H1 (cell line): Measurements from ENCODE around the gene NFIA. TPM values are rescaled to one million over a fixed set of nuclear protein-coding genes. Genes with fewer than 3 reads are reported as not detected.

Experiments
- CTCF ChIA-PET: fragments of 300-600 bp; sonication (Branson Sonifier 250); formaldehyde crosslinking; loops from one replicate; lab custom pipeline; 2021; ENCODE audit not compliant: partially characterized antibody; lab: Charles Lee
- POLR2A ChIA-PET: fragments of 300-600 bp; sonication (Branson Sonifier 250); formaldehyde crosslinking; loops from one replicate; lab custom pipeline; 2021; ENCODE audit warnings: inconsistent platforms; ENCODE audit not compliant: partially characterized antibody; lab: Charles Lee
- DNase-seq, 2 experiments: peaks; one replicate each; pipeline versions ENCODE4 v3.0.0 to v3.0.0-alpha.2; 2010 to 2022; ENCODE audit warnings: low spot score in 2 of 2, low read depth in 1 of 2, mixed read lengths in 1 of 2
- FAIRE-seq: peaks from 2 replicates; lab custom pipeline; 2011; peaks lifted over from hg19 to GRCh38; lab: Jason Lieb, UNC
- H2AFZ ChIP-seq: 2 replicates; pipeline ENCODE4 v1.8.1; 2012; ENCODE audit warnings: low read length, inconsistent platforms
- H2AK5ac ChIP-seq: 2 replicates; pipeline ENCODE4 v1.6.1; 2013; ENCODE audit warnings: low read depth, low read length
- H2BK120ac ChIP-seq: replicated peaks from 2 replicates; pipeline ENCODE3; 2013; ENCODE audit warnings: low read depth, low read length, inconsistent platforms
- H2BK12ac ChIP-seq: 2 replicates; pipeline ENCODE4 v1.6.1; 2013; ENCODE audit warnings: low read depth, low read length
- H2BK15ac ChIP-seq: 2 replicates; pipeline ENCODE4 v1.6.1; 2013; ENCODE audit warnings: low read length
- H2BK20ac ChIP-seq: 2 replicates; pipeline ENCODE4 v1.6.1; 2013; ENCODE audit warnings: low read length
- H2BK5ac ChIP-seq: 2 replicates; pipeline ENCODE4 v1.6.1; 2013; ENCODE audit warnings: low read depth, low read length
- H3K14ac ChIP-seq: 2 replicates; pipeline ENCODE4 v1.6.1; 2013; ENCODE audit warnings: inconsistent platforms; ENCODE audit not compliant: insufficient read length
- H3K18ac ChIP-seq: 2 replicates; pipeline ENCODE4 v1.6.1; 2013; ENCODE audit warnings: low read length; ENCODE audit errors: extremely low read depth
- H3K23ac ChIP-seq: 2 replicates; pipeline ENCODE4 v1.6.1; 2013; ENCODE audit warnings: inconsistent platforms; ENCODE audit not compliant: insufficient read length
- H3K23me2 ChIP-seq: 2 replicates; pipeline ENCODE4 v1.6.1; 2013; ENCODE audit warnings: low read depth, low read length
- H3K27ac ChIP-seq: 2 replicates; pipeline ENCODE4 v1.6.1; 2011; ENCODE audit warnings: low read depth, low read length, inconsistent platforms
- H3K27me3 ChIP-seq, 4 experiments: replicated peaks in 1 of 4; 1 replicate in 1 of 4; 2 replicates in 3 of 4; pipeline versions ENCODE4 v1.6.1 to v1.8.1; 2011 to 2013; ENCODE audit warnings: low read length in 3 of 4, mild to moderate bottlenecking in 3 of 4, inconsistent platforms in 2 of 4, mixed read lengths in 2 of 4, moderate library complexity in 1 of 4; ENCODE audit not compliant: control insufficient read depth in 3 of 4, insufficient read depth in 3 of 4; ENCODE audit errors: extremely low read depth in 1 of 4
- H3K36me3 ChIP-seq, 4 experiments: 2 replicates each; pipeline versions ENCODE4 v1.6.1 to v1.8.1; 2011 to 2013; ENCODE audit warnings: mild to moderate bottlenecking in 4 of 4, low read length in 3 of 4, moderate library complexity in 2 of 4, control low read depth in 1 of 4, inconsistent platforms in 1 of 4; ENCODE audit not compliant: insufficient read depth in 4 of 4, control insufficient read depth in 2 of 4
- H3K4ac ChIP-seq: replicated peaks from 2 replicates; pipeline ENCODE3; 2013; ENCODE audit warnings: low read length, low read depth, mixed read lengths, inconsistent platforms; ENCODE audit not compliant: insufficient read length
- H3K4me1 ChIP-seq, 4 experiments: replicated peaks in 1 of 4; 1 replicate in 1 of 4; 2 replicates in 3 of 4; pipeline versions ENCODE4 v1.6.1 to v1.8.1; 2011 to 2013; ENCODE audit warnings: low read length in 3 of 4, inconsistent platforms in 2 of 4, mixed read lengths in 1 of 4; ENCODE audit not compliant: insufficient read depth in 4 of 4, control insufficient read depth in 3 of 4
- H3K4me2 ChIP-seq, 2 experiments: 2 replicates each; pipeline versions ENCODE4 v1.6.1 to v1.8.1; 2011 to 2013; ENCODE audit warnings: low read depth in 2 of 2, low read length in 2 of 2, control low read depth in 1 of 2, inconsistent platforms in 1 of 2, mild to moderate bottlenecking in 1 of 2; ENCODE audit not compliant: insufficient read depth in 1 of 2
- H3K4me3 ChIP-seq, 4 experiments: fragments of 200-600, 300-600 bp in 1 of 4; sonication (generic), shearing (Covaris generic), sonication (Bioruptor Twin) in 1 of 4; 2 replicates each; pipeline versions ENCODE4 v1.5.1 to v1.8.1; 2011 to 2016; ENCODE audit warnings: low read length in 4 of 4, low read depth in 3 of 4, control low read depth in 2 of 4, inconsistent platforms in 2 of 4, mild to moderate bottlenecking in 2 of 4, mixed read lengths in 1 of 4, moderate library complexity in 1 of 4; ENCODE audit not compliant: insufficient read depth in 2 of 4; ENCODE audit errors: extremely low read depth in 1 of 4
- H3K56ac ChIP-seq: replicated peaks from 2 replicates; pipeline ENCODE3; 2013; ENCODE audit warnings: low read depth, mild to moderate bottlenecking, mixed read lengths, low read length, inconsistent platforms; ENCODE audit not compliant: insufficient read length
- H3K79me1 ChIP-seq: 2 replicates; pipeline ENCODE4 v1.6.1; 2013; ENCODE audit warnings: low read depth, low read length, control low read depth
- H3K79me2 ChIP-seq, 2 experiments: 2 replicates each; pipeline versions ENCODE4 v1.6.1 to v1.8.1; 2012 to 2013; ENCODE audit warnings: low read length in 2 of 2, mild to moderate bottlenecking in 2 of 2, inconsistent platforms in 1 of 2; ENCODE audit not compliant: insufficient read depth in 2 of 2, control insufficient read depth in 1 of 2
- H3K9ac ChIP-seq, 4 experiments: replicated peaks in 1 of 4; 1 replicate in 1 of 4; 2 replicates in 3 of 4; pipeline versions ENCODE4 v1.6.1 to v1.8.1; 2011 to 2013; ENCODE audit warnings: low read depth in 3 of 4, low read length in 3 of 4, control low read depth in 2 of 4, mild to moderate bottlenecking in 2 of 4, moderate library complexity in 2 of 4, inconsistent platforms in 1 of 4; ENCODE audit errors: extremely low read depth in 1 of 4
- H3K9me3 ChIP-seq, 2 experiments: 2 replicates each; pipeline versions ENCODE4 v1.6.1 to v1.8.1; 2012 to 2013; ENCODE audit warnings: mild to moderate bottlenecking in 2 of 2, moderate library complexity in 2 of 2, control low read depth in 1 of 2, inconsistent platforms in 1 of 2, low read depth in 1 of 2, low read length in 1 of 2, mixed read lengths in 1 of 2; ENCODE audit not compliant: insufficient read depth in 2 of 2
- H4K20me1 ChIP-seq, 2 experiments: replicated peaks in 1 of 2; 2 replicates each; pipeline versions ENCODE3 to v1.8.1; 2011 to 2013; ENCODE audit warnings: inconsistent platforms in 2 of 2, low read length in 2 of 2, mild to moderate bottlenecking in 1 of 2; ENCODE audit not compliant: insufficient read depth in 2 of 2, control insufficient read depth in 1 of 2
- H4K5ac ChIP-seq: 2 replicates; pipeline ENCODE4 v1.6.1; 2013; ENCODE audit warnings: low read length, low read depth, mixed read lengths, inconsistent platforms; ENCODE audit not compliant: insufficient read length
- H4K8ac ChIP-seq: 2 replicates; pipeline ENCODE4 v1.8.0; 2013; ENCODE audit warnings: mild to moderate bottlenecking, moderate library complexity, low read length, inconsistent platforms; ENCODE audit not compliant: insufficient read depth; ENCODE audit errors: extremely low read depth
- H4K91ac ChIP-seq: replicated peaks from 2 replicates; pipeline ENCODE3; 2013; ENCODE audit warnings: low read length, mixed read lengths, inconsistent platforms; ENCODE audit not compliant: insufficient read length
- ATF3 ChIP-seq: IDR thresholded peaks from 2 replicates; pipeline ENCODE4 v1.6.1; 2011; ENCODE audit warnings: low read depth, mild to moderate bottlenecking, low read length; ENCODE audit not compliant: insufficient read depth
- CHD2 ChIP-seq: IDR thresholded peaks from 2 replicates; pipeline ENCODE4 v1.6.1; 2012; ENCODE audit warnings: low read length, improper control_type of control experiment
- CREB1 ChIP-seq: IDR thresholded peaks from 2 replicates; pipeline ENCODE4 v1.6.1; 2012; ENCODE audit warnings: inconsistent platforms
- EP300 ChIP-seq, 2 experiments: IDR thresholded peaks; 1 replicate in 1 of 2; 2 replicates in 1 of 2; pipeline ENCODE4 v1.6.1; 2011 to 2012; ENCODE audit warnings: low read depth in 2 of 2, low read length in 2 of 2, mild to moderate bottlenecking in 2 of 2, borderline replicate concordance in 1 of 2, inconsistent platforms in 1 of 2, moderate library complexity in 1 of 2
- EZH2 ChIP-seq: fragments of 200-600 bp; sonication (generic); IDR thresholded peaks from 2 replicates; pipeline ENCODE4 v1.7.1; 2012; ENCODE audit warnings: low read depth, mild to moderate bottlenecking, moderate library complexity, low read length, inconsistent platforms; ENCODE audit not compliant: severe bottlenecking
- FOSL1 ChIP-seq: IDR thresholded peaks from 2 replicates; pipeline ENCODE4 v1.6.1; 2011; ENCODE audit warnings: mild to moderate bottlenecking, low read depth, low read length, moderate library complexity; ENCODE audit not compliant: insufficient read depth
- HDAC2 ChIP-seq, 2 experiments: fragments of 300-600 bp in 1 of 2; sonication (generic) in 1 of 2; IDR thresholded peaks; 2 replicates each; pipeline ENCODE4 v1.6.1; 2011 to 2012; ENCODE audit warnings: low read depth in 2 of 2, low read length in 2 of 2, mild to moderate bottlenecking in 2 of 2, moderate library complexity in 2 of 2, borderline replicate concordance in 1 of 2, inconsistent platforms in 1 of 2
- JUN ChIP-seq: IDR thresholded peaks from 2 replicates; pipeline ENCODE4 v1.6.1; 2011; ENCODE audit warnings: low read depth, mild to moderate bottlenecking, improper control_type of control experiment, low read length
- RBBP5 ChIP-seq: IDR thresholded peaks from 2 replicates; pipeline ENCODE4 v1.7.1; 2012; ENCODE audit warnings: low read depth, mild to moderate bottlenecking, inconsistent platforms, low read length, moderate library complexity, borderline replicate concordance
- SIRT6 ChIP-seq: IDR thresholded peaks from one replicate; pipeline ENCODE4 v1.7.1; 2012; ENCODE audit warnings: low read length, inconsistent platforms
- SP2 ChIP-seq: IDR thresholded peaks from 2 replicates; pipeline ENCODE4 v1.6.1; 2012; ENCODE audit warnings: mild to moderate bottlenecking, low read length, inconsistent platforms
- YY1 ChIP-seq: IDR thresholded peaks from 2 replicates; pipeline ENCODE4 v1.6.1; 2011; ENCODE audit warnings: low read depth, mild to moderate bottlenecking, low read length
- WGBS, 2 experiments: shearing (Covaris generic) in 1 of 2; methylation state at CpG; one replicate each; pipeline versions ENCODE4 v1.1.6 to v1.1.7; 2013 to 2015; ENCODE audit warnings: low lambda C conversion rate in 2 of 2, mixed read lengths in 2 of 2, inconsistent platforms in 1 of 2, low coverage in 1 of 2, missing lambda C conversion rate in 1 of 2; ENCODE audit not compliant: insufficient replicate concordance in 2 of 2, insufficient coverage in 1 of 2, insufficient read length in 1 of 2; ENCODE audit errors: extremely low coverage in 1 of 2, missing lambda C conversion rate in 1 of 2; 5-methylcytosine and 5-hydroxymethylcytosine counted together
- polyA plus RNA-seq, 7 experiments: library from polyadenylated mRNA; depleted of rRNA in 3 of 7; stranded (reverse) in 5 of 7; unstranded in 2 of 7; fragments of >200 nt in 5 of 7; fragments of 200-250 nt in 2 of 7; gene quantifications; 1 replicate in 5 of 7; 2 replicates in 1 of 7; 4 replicates in 1 of 7; pipeline versions ENCODE4 v1.2.1 to v1.2.3, GENCODE V29; 2011 to 2013; ENCODE audit warnings: missing spikeins in 2 of 7, mixed read lengths in 2 of 7
- total RNA-seq: library from RNA; stranded (reverse); fragmentation: NEBNext Ultra II Directional; extraction: Animal tissue kit (Norgen Biotek cat#: 25700); gene quantifications from 2 replicates; pipeline ENCODE4 v1.2.1, GENCODE V29; 2021

NFIA gene
- total and polyA plus RNA-seq, 2 of the 8 experiments (the other 6 are each of a cell fraction or from before 2014, with no cell fraction given), result 1.8 to 2.3 TPM

GRCh38 chr1:61201035-61201434 is 118.7 kb downstream of the NFIA start:
- Histone ChIP-seq H3K56ac (no peak overlapping the region), H3K27ac (no peak overlapping the region), H3K4ac (no peak overlapping the region), H4K5ac (no peak overlapping the region), H3K36me3 (no peaks in the 10 kb centered on the region), H4K91ac (no peak overlapping the region), H3K14ac (no peak overlapping the region), H3K79me2 (no peaks in the 10 kb centered on the region), H4K8ac (no peak overlapping the region), H2BK12ac (no peak overlapping the region), H3K4me3 (no peak overlapping the region), H3K79me1 (no peaks in the 10 kb centered on the region), H2AFZ (no peak overlapping the region), H4K20me1 (no peaks in the 10 kb centered on the region), H3K18ac (no peak overlapping the region)
- DNase-seq (no peak), FAIRE-seq (no peak)
- TF ChIP-seq CHD2 (no peak), ATF3 (no peak), YY1 (no peak), SP2 (no peak), RBBP5 (no peak), JUN (no peak), SIRT6 (no peak), EP300 (IDR thresholded peaks at IDR 0.05; ENCODE audit: borderline replicate concordance in 1 of 2, low read depth in 2 of 2, low read length in 2 of 2) (no peak), FOSL1 (no peak), CREB1 (no peak), HDAC2 (IDR thresholded peaks at IDR 0.05; ENCODE audit: borderline replicate concordance in 1 of 2, low read depth in 2 of 2, low read length in 2 of 2) (no peak), EZH2 (no peak)
- TF ChIP-seq, all 59 proteins: peak for 0
- no peak overlapping the region for H3K23ac ChIP-seq
- POLR2A ChIA-PET, result no interaction called here
- no peak overlapping the region for H3K4me2 ChIP-seq
- H2AK5ac ChIP-seq, result no peak overlapping the region
- H3K27me3 ChIP-seq, result no peaks in the 10 kb centered on the region
- no peak overlapping the region for H2BK20ac ChIP-seq
- no peak overlapping the region for H2BK15ac ChIP-seq
- CTCF ChIA-PET, result no interaction called here
- no peaks in the 10 kb centered on the region for H3K23me2 ChIP-seq
- H3K4me1 ChIP-seq, result no peaks in the 10 kb centered on the region
- H2BK5ac ChIP-seq, result no peak overlapping the region
- WGBS, 2 experiments, result 92% methylated on average over 5 of the region's 5 CpGs; no CpG with 5 or more reads in 1 of the 2 experiments
- no peak overlapping the region for H3K9ac ChIP-seq
- H2BK120ac ChIP-seq, result no peak overlapping the region
- H3K9me3 ChIP-seq, result no peaks in the 10 kb centered on the region
